B cell (primary cell): ENCODE data around the gene BNIPL. TPM values are rescaled to one million over a fixed set of nuclear protein-coding genes. Genes with fewer than 3 reads are reported as not detected.

Source experiments
- ATAC-seq: fragments of 200-7000 bp; cut with Tn5 transposase; one replicate; pipeline ENCODE4 v1.10.0; 2021; ENCODE audit warnings: low read depth, mild to moderate bottlenecking, moderate number of reproducible peaks, moderate library complexity
- CTCF ChIA-PET: fragments of 350-600 bp; sonication (Branson Sonifier 250); formaldehyde crosslinking; loops from one replicate; lab custom pipeline; 2021; ENCODE audit warnings: antibody characterized with exemption, inconsistent platforms; lab: Charles Lee
- POLR2A ChIA-PET: fragments of 350-600 bp; sonication (Branson Sonifier 250); formaldehyde crosslinking; loops from one replicate; lab custom pipeline; 2021; ENCODE audit warnings: antibody characterized with exemption; lab: Charles Lee
- DNase-seq: peaks from one replicate; pipeline ENCODE4 v3.0.0; 2013
- H2AFZ ChIP-seq: 2 replicates; pipeline ENCODE4 v1.6.1; 2012; ENCODE audit warnings: mild to moderate bottlenecking, low read depth, low read length; ENCODE audit not compliant: insufficient read depth, poor library complexity, severe bottlenecking
- H3K27ac ChIP-seq, 2 donors: 1 replicate in 1 of 2; 2 replicates in 1 of 2; pipeline ENCODE4 v1.5.1; 2012 to 2013; ENCODE audit warnings: low read length in 2 of 2, mild to moderate bottlenecking in 2 of 2, moderate library complexity in 1 of 2
- H3K27me3 ChIP-seq, 4 experiments: fragments of 200-600 bp in 1 of 4; sonication (generic) in 1 of 4; replicated peaks in 1 of 4; 1 replicate in 2 of 4; 2 replicates in 2 of 4; pipeline versions ENCODE4 v1.6.1 to v1.7.0; 2013 to 2016; ENCODE audit warnings: low read length in 3 of 4, mild to moderate bottlenecking in 2 of 4, mixed read lengths in 1 of 4, moderate library complexity in 1 of 4; ENCODE audit not compliant: insufficient read depth in 4 of 4, control insufficient read depth in 3 of 4; ENCODE audit errors: control extremely low read depth in 1 of 4
- H3K36me3 ChIP-seq, 2 experiments: replicated peaks in 1 of 2; 1 replicate in 1 of 2; 2 replicates in 1 of 2; pipeline versions ENCODE4 v1.6.1 to v1.7.1; 2013; ENCODE audit warnings: low read length in 1 of 2; ENCODE audit not compliant: insufficient read depth in 2 of 2, control insufficient read depth in 1 of 2; ENCODE audit errors: control extremely low read depth in 1 of 2, extremely low read depth in 1 of 2
- H3K4me1 ChIP-seq, 2 donors: fragments of 200-600 bp in 1 of 2; sonication (generic) in 1 of 2; 1 replicate in 1 of 2; 2 replicates in 1 of 2; pipeline versions ENCODE4 v1.5.1 to v1.6.1; 2013 to 2017; ENCODE audit warnings: low read length in 2 of 2; ENCODE audit not compliant: control insufficient read depth in 2 of 2, insufficient read depth in 2 of 2
- H3K4me2 ChIP-seq: replicated peaks from 2 replicates; pipeline ENCODE3; 2012; ENCODE audit warnings: mild to moderate bottlenecking, low read depth, low read length; ENCODE audit not compliant: poor library complexity, severe bottlenecking
- H3K4me3 ChIP-seq, 5 experiments: fragments of 200-600 bp in 1 of 5; sonication (generic) in 1 of 5; 1 replicate in 3 of 5; 2 replicates in 2 of 5; pipeline versions ENCODE4 v1.5.1 to v1.7.0; 2011 to 2016; ENCODE audit warnings: low read length in 4 of 5, mild to moderate bottlenecking in 4 of 5, low read depth in 2 of 5, control low read depth in 1 of 5, moderate library complexity in 1 of 5; ENCODE audit not compliant: insufficient read depth in 1 of 5; ENCODE audit errors: control extremely low read depth in 1 of 5, extremely low read depth in 1 of 5
- H3K79me2 ChIP-seq: fragments of 200-600 bp; sonication (generic); one replicate; pipeline ENCODE4 v1.6.0; 2016; ENCODE audit warnings: low read length; ENCODE audit not compliant: control insufficient read depth, insufficient read depth
- H3K9ac ChIP-seq: fragments of 200-600 bp; sonication (generic); 2 replicates; pipeline ENCODE4 v1.6.1; 2017; ENCODE audit warnings: mild to moderate bottlenecking, low read length, moderate library complexity
- H3K9me3 ChIP-seq, 3 donors: one replicate each; pipeline versions ENCODE4 v1.6.1 to v1.7.1; 2013; ENCODE audit warnings: low read length in 2 of 3; ENCODE audit not compliant: control insufficient read depth in 2 of 3, insufficient read depth in 1 of 3; ENCODE audit errors: control extremely low read depth in 1 of 3
- H4K20me1 ChIP-seq: 2 replicates; pipeline ENCODE4 v1.6.0; 2012; ENCODE audit warnings: mild to moderate bottlenecking, low read length; ENCODE audit not compliant: insufficient read depth, control insufficient read depth, poor library complexity, severe bottlenecking
- H3K27ac Mint-ChIP-seq: one replicate; pipeline ENCODE4 v1.8.0; 2021; ENCODE audit warnings: mixed read lengths
- H3K27me3 Mint-ChIP-seq: one replicate; pipeline ENCODE4 v1.8.0; 2021; ENCODE audit warnings: mixed read lengths
- H3K4me1 Mint-ChIP-seq: one replicate; pipeline ENCODE4 v1.8.0; 2021; ENCODE audit warnings: mixed read lengths
- H3K4me3 Mint-ChIP-seq: one replicate; pipeline ENCODE4 v1.8.0; 2021; ENCODE audit warnings: mixed read lengths
- H3K9me3 Mint-ChIP-seq: one replicate; pipeline ENCODE4 v1.8.0; 2022; ENCODE audit warnings: mixed read lengths; ENCODE audit not compliant: insufficient read depth
- EZH2 ChIP-seq: IDR thresholded peaks from 2 replicates; pipeline ENCODE4 v1.6.1; 2012; ENCODE audit warnings: borderline replicate concordance, low read depth, mild to moderate bottlenecking, moderate library complexity, low read length; ENCODE audit not compliant: insufficient read depth, poor library complexity, severe bottlenecking
- WGBS: methylation state at CpG from one replicate; pipeline ENCODE4 v1.1.5; 2013; ENCODE audit warnings: missing lambda C conversion rate; ENCODE audit not compliant: insufficient coverage; 5-methylcytosine and 5-hydroxymethylcytosine counted together
- intact Hi-C: fragments of 100-400 bp; cut with micrococcal nuclease; formaldehyde crosslinking; loops from one replicate; pipeline ENCODE4 v1.10.0; 2022
- polyA plus RNA-seq: library from polyadenylated mRNA; depleted of rRNA; stranded (reverse); fragments of >200 nt; gene quantifications from 2 replicates; pipeline ENCODE4 v1.2.3, GENCODE V29; 2012
- total RNA-seq, 2 donors: library from RNA; stranded (reverse); fragments of 120-200 nt in 1 of 2; gene quantifications; 1 replicate in 1 of 2; 2 replicates in 1 of 2; pipeline versions ENCODE4 v1.2.3 to v1.2.4, GENCODE V29; 2013 to 2022
- TF ChIP-seq, protein P1 (sequence below): fragments of 200-600 bp; IDR thresholded peaks from one replicate; pipeline ENCODE4 v1.8.0; 2022; ENCODE audit warnings: antibody characterized with exemption, mild to moderate bottlenecking

BNIPL gene
- total and polyA plus RNA-seq, 2 donors (not counting 1 experiment from before 2014, with no cell fraction given): 0.81 to 2.5 TPM

DNA sequence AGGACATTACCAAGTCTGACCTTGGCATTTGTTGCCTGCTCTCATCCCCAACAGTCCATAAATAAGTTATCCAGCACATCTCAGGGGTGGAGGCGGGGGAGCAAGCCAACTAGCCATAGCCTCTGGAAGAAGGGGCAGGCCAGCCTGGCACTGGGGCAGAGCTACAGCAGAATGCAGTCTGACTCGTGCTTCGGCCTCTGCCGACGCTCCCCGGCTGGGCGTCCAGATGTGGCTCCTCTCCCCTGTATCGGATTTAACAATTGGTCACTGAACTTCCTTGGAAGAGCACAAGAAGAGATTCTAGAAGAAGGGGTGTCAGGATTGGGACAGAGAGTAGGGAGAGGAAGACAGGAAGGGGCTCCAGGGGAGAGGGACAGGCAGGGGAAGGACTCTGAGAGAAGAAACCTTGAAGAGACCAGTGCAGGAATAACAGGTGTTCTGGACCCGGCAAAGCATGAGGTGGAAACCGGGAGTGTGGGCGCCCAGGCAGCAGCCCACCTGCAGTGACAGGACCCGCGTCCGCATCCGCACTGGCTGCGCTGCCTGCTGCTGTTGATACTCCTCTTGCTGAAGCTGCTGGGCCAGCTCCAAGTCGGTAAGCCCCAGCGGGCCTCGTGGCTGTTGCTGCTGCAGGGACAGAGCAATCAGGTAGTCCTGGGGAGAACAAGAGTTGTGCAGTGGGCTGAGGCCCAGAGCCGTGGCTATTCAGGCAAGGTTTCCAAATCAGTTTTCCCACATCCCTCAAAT, 39.1 kb upstream of the BNIPL start:
- POLR2A ChIA-PET: interaction anchor here (1.1 kb wide), 1 partner anchor 9 kb away, joined by 3 read pairs; the partner anchor contains the start of gene MINDY1
- Mint-ChIP-seq H3K4me1 (peaks cover 6% of the 10 kb centered on the region), H3K4me3 (no peak overlapping the region), H3K9me3 (no peaks in the 10 kb centered on the region), H3K27ac (no peak overlapping the region), H3K27me3 (no peaks in the 10 kb centered on the region)
- Histone ChIP-seq H3K4me2 (no peak overlapping the region), H3K4me3 (no peak overlapping the region), H3K4me1 (peaks cover 0 to 3% of the 10 kb centered on the region in 2 donors), H3K9ac (no peak overlapping the region), H3K79me2 (no peaks in the 10 kb centered on the region), H2AFZ (no peak overlapping the region), H3K27me3 (no peaks in the 10 kb centered on the region), H4K20me1 (no peaks in the 10 kb centered on the region), H3K36me3 (peaks cover 3 to 15% of the 10 kb centered on the region in 2 experiments), H3K9me3 (no peaks in the 10 kb centered on the region), H3K27ac (no peak overlapping the region)
- TF ChIP-seq, protein P1, sequence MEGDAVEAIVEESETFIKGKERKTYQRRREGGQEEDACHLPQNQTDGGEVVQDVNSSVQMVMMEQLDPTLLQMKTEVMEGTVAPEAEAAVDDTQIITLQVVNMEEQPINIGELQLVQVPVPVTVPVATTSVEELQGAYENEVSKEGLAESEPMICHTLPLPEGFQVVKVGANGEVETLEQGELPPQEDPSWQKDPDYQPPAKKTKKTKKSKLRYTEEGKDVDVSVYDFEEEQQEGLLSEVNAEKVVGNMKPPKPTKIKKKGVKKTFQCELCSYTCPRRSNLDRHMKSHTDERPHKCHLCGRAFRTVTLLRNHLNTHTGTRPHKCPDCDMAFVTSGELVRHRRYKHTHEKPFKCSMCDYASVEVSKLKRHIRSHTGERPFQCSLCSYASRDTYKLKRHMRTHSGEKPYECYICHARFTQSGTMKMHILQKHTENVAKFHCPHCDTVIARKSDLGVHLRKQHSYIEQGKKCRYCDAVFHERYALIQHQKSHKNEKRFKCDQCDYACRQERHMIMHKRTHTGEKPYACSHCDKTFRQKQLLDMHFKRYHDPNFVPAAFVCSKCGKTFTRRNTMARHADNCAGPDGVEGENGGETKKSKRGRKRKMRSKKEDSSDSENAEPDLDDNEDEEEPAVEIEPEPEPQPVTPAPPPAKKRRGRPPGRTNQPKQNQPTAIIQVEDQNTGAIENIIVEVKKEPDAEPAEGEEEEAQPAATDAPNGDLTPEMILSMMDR: no peak
- TF ChIP-seq EZH2: no peak
- DNase-seq: no peak
- CTCF ChIA-PET: interaction anchor here (1.0 to 5.3 kb wide), 8 partner anchors 9 to 742 kb away, joined by 3 to 63 read pairs (median 4); partner anchors contain the start of genes ANXA9, GOLPH3L and MINDY1
- WGBS: 96% methylated on average over 17 of the region's 20 CpGs
- ATAC-seq: no peak
- intact Hi-C loops: loop anchor here (5.0 to 10.0 kb wide), 2 partner anchors 535 to 742 kb away; partner anchors contain the start of gene CA14

DNA sequence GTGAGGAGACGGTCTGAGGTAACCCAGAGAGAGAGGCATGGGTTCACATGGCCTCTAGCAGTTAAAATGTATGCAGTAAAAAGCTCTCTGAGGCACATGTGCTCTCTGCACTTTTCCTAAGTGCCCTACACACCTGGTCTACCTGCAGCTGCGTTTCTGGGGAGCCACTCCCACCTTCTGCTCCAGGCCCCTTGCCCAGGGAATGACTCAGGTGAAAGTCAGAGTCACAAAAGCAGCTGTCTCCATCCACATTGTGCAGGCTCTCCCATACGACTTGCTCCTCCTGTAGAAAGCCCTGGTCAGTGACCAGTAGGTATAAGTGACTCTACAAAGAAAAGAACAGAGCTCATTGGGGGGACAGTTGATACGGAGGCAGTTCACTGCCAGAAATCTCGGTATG, 38.4 kb upstream of the BNIPL start:
- Histone ChIP-seq H3K27me3 (no peaks in the 10 kb centered on the region), H3K9ac (no peak overlapping the region), H4K20me1 (no peaks in the 10 kb centered on the region), H3K79me2 (no peaks in the 10 kb centered on the region), H3K4me1 (peaks cover 2 to 7% of the 10 kb centered on the region in 2 donors), H2AFZ (no peak overlapping the region), H3K9me3 (no peaks in the 10 kb centered on the region), H3K4me3 (no peak overlapping the region), H3K4me2 (no peak overlapping the region), H3K36me3 (peaks cover 3 to 15% of the 10 kb centered on the region in 2 experiments), H3K27ac (no peak overlapping the region)
- ChIA-PET CTCF (interaction anchor here (1.0 to 5.3 kb wide), 4 partner anchors 8 to 743 kb away, joined by 3 to 63 read pairs (median 19); partner anchors contain the start of genes ANXA9 and MINDY1), POLR2A (no interaction called here)
- TF ChIP-seq, protein P1: no peak
- TF ChIP-seq EZH2: no peak
- WGBS: 91% methylated on average over 4 of the region's 5 CpGs
- Mint-ChIP-seq H3K4me1 (peaks cover 11% of the 10 kb centered on the region), H3K4me3 (no peak overlapping the region), H3K27ac (no peak overlapping the region), H3K27me3 (no peaks in the 10 kb centered on the region), H3K9me3 (no peaks in the 10 kb centered on the region)
- ATAC-seq (no peak), DNase-seq (no peak)
- intact Hi-C loops: loop anchor here (5.0 to 10.0 kb wide), 2 partner anchors 536 to 743 kb away; partner anchors contain the start of gene CA14
